Common myeloid progenitor, CD34-positive (primary cell): ENCODE data around the gene HOXB13.

ENCODE experiments used
- CTCF ChIA-PET: fragments of 350-600 bp; sonication (Branson Sonifier 250); formaldehyde crosslinking; loops from one replicate; lab custom pipeline; 2021; ENCODE audit warnings: antibody characterized with exemption; lab: Charles Lee
- POLR2A ChIA-PET: fragments of 350-600 bp; sonication (Branson Sonifier 250); formaldehyde crosslinking; loops from one replicate; lab custom pipeline; 2021; ENCODE audit warnings: antibody characterized with exemption; lab: Charles Lee
- DNase-seq, 3 donors: peaks; one replicate each; pipeline versions ENCODE4 v3.0.0 to v3.0.0-alpha.2; 2013
- H3K27ac ChIP-seq, 2 experiments: 1 replicate in 1 of 2; 2 replicates in 1 of 2; pipeline ENCODE4 v1.7.0; 2013; ENCODE audit warnings: inconsistent platforms in 2 of 2, low read length in 2 of 2, mild to moderate bottlenecking in 2 of 2, low read depth in 1 of 2, moderate library complexity in 1 of 2; ENCODE audit not compliant: severe bottlenecking in 2 of 2, insufficient read depth in 1 of 2, poor library complexity in 1 of 2
- H3K27me3 ChIP-seq, 5 experiments: replicated peaks in 2 of 5; 1 replicate in 3 of 5; 2 replicates in 2 of 5; pipeline versions ENCODE4 v1.6.1 to v1.7.0; 2013; ENCODE audit warnings: low read length in 4 of 5, mild to moderate bottlenecking in 2 of 5, moderate library complexity in 2 of 5, inconsistent platforms in 1 of 5; ENCODE audit not compliant: insufficient read depth in 5 of 5, control insufficient read depth in 4 of 5
- H3K36me3 ChIP-seq, 4 experiments: 1 replicate in 2 of 4; 2 replicates in 2 of 4; pipeline versions ENCODE4 v1.6.1 to v1.7.0; 2013; ENCODE audit warnings: low read length in 3 of 4, control low read depth in 1 of 4, mild to moderate bottlenecking in 1 of 4; ENCODE audit not compliant: control insufficient read depth in 4 of 4, insufficient read depth in 4 of 4
- H3K4me1 ChIP-seq, 4 experiments: 1 replicate in 3 of 4; 2 replicates in 1 of 4; pipeline versions ENCODE4 v1.6.1 to v1.7.1; 2013; ENCODE audit warnings: low read length in 3 of 4, mild to moderate bottlenecking in 3 of 4, control low read depth in 1 of 4, inconsistent platforms in 1 of 4, moderate library complexity in 1 of 4; ENCODE audit not compliant: control insufficient read depth in 4 of 4, insufficient read depth in 4 of 4; ENCODE audit errors: control extremely low read depth in 1 of 4
- H3K4me3 ChIP-seq, 7 experiments: 1 replicate in 4 of 7; 2 replicates in 3 of 7; pipeline versions ENCODE4 v1.5.1 to v1.7.0; 2013; ENCODE audit warnings: mild to moderate bottlenecking in 7 of 7, low read length in 6 of 7, moderate library complexity in 6 of 7, inconsistent platforms in 2 of 7, low read depth in 2 of 7, control low read depth in 1 of 7; ENCODE audit not compliant: insufficient read depth in 4 of 7, control insufficient read depth in 1 of 7; ENCODE audit errors: extremely low read depth in 1 of 7
- H3K9me3 ChIP-seq, 5 experiments: 1 replicate in 4 of 5; 2 replicates in 1 of 5; pipeline versions ENCODE4 v1.6.1 to v1.7.1; 2013; ENCODE audit warnings: low read length in 4 of 5, mild to moderate bottlenecking in 2 of 5, inconsistent platforms in 1 of 5, low read depth in 1 of 5, moderate library complexity in 1 of 5; ENCODE audit not compliant: control insufficient read depth in 4 of 5, insufficient read depth in 2 of 5; ENCODE audit errors: control extremely low read depth in 1 of 5
- WGBS: methylation state at CpG from one replicate; pipeline ENCODE4 v1.1.5; 2013; ENCODE audit not compliant: insufficient coverage; 5-methylcytosine and 5-hydroxymethylcytosine counted together

The HOXB13 gene

DNA sequence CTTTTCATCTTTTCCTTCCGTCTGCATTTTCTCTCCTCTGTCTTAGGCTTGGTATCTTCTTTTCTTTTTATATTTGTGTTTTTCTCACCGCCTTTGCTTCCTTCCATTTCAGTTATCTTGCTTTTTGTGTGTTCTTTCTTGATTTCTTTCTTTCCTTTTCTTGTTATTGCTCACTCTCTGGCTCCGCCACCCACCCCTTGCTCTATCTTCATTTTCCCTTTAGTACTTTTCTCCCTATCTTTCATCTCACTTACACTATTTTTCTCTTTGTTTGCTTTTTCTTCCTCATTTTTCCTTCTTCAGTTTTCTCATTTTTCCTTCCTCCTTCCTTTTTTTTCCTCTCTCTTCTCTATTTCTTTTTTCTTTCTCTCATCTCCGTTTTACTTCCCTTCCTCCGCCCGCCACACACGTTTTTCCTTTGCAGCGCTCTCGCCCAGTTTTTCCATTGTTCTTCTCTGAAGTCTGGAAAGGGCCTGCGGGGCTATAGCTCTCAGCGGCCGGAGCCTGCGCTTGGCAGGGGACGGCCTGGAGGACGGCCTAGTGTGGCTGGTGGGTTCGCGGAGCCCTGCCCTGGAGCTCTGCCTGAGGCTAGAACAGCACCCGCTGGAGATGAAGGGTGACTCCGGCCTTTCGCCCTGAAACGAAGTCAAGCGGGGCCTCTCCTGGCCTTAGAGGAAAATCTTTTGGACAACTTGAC lies 5.2 kb upstream of the HOXB13 start:
- no peak overlapping the region for H3K27ac ChIP-seq
- POLR2A ChIA-PET = interaction anchor here (1.2 kb wide), 1 partner anchor 12 kb away, joined by 3 read pairs; no protein-coding TSS in a partner anchor
- no peak for DNase-seq
- no peaks in the 10 kb centered on the region for H3K36me3 ChIP-seq
- H3K4me1 ChIP-seq = peaks cover 0 to 6% (median under 1%) of the 10 kb centered on the region in 4 experiments
- peaks cover 0 to 3% (median 0%) of the 10 kb centered on the region in 5 experiments for H3K9me3 ChIP-seq
- 12% methylated on average over 17 of the region's 22 CpGs for WGBS
- CTCF ChIA-PET = interaction anchor here (1.1 to 8.5 kb wide), 6 partner anchors 10 to 55 kb away, joined by 4 to 92 read pairs (median 5); partner anchors contain the start of genes PRAC1 and PRAC2
- H3K27me3 ChIP-seq = peaks cover 42 to 100% (median 69%) of the 10 kb centered on the region in 5 experiments
- H3K4me3 ChIP-seq = no peak overlapping the region

DNA sequence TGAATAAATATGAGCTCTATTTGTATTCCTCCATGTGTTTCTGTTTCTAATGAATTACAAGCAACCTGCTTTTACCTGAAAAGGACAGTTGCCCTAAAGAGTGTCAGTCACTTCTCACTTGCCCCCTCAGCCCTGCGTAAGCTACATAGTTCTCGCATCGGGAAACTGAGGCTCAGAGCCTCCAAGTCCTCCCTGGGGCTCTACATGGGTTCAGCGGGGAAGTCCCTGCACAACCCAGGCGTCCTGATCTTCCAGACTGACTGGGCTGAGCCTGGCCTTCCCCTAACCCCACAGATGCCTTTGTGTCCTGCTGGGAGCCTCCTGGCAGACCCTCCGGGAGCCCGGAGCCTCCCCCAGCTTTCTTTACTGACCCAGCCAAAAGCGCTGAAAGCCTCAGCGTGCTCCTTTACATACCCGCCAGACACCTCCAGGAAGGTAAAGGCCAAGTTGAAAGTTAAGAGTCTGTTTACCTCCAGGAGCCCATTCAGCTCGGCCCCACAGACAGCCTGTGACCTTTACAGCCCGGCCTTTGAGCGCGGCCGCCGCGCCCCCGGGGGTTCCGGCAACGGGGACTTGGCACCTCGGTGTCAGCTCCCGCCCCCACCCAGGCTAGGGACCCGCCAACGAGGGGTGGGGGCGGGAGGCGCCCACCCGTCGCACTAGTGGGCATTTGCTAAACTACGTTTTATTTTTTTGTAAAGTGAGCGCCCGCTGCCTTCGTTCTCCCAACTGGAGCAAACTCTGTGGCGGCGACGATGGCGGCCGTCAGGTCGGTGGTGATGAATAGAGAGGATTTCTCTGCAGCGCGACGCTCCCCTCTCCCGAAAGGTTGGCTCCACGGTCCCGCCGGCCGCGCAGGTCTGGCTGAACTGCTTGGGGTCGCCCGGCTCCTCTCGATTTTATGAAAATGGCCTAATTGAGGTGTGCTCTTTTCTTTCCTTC lies 4.4 kb upstream of the HOXB13 start:
- Histone ChIP-seq H3K9me3 (peaks cover 0 to 3% (median 0%) of the 10 kb centered on the region in 5 experiments), H3K4me1 (peaks cover 0 to 12% (median 4%) of the 10 kb centered on the region in 4 experiments), H3K27ac (no peak overlapping the region), H3K4me3 (no peak overlapping the region), H3K27me3 (peaks cover 42 to 100% (median 66%) of the 10 kb centered on the region in 5 experiments), H3K36me3 (no peaks in the 10 kb centered on the region)
- CTCF ChIA-PET = interaction anchor here (1.0 to 8.5 kb wide), 6 partner anchors 10 to 58 kb away, joined by 4 to 92 read pairs (median 5); partner anchors contain the start of genes PRAC1 and PRAC2
- POLR2A ChIA-PET = no interaction called here
- 7% methylated on average over 34 of the region's 50 CpGs for WGBS
- no peak for DNase-seq

DNA sequence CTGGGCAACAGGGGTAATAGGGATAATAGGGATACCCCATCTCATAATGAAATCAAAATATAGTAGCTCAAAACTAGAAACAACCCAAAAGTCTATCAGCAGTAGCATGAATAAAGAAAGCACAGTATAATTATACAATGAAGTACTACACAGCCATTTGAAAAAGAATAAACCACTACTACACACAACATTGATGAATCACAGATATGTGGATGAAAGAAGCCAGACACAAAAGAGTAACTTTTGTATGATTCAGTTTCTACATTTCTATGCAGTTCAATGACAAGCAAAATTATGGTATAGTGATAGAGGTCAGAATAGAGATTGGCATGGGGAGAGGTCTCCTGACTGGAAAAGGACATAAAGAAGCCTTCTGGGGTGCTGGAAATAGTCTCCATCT lies 2.8 kb upstream of the HOXB13 start:
- CTCF ChIA-PET = interaction anchor here (0.6 to 8.5 kb wide), 6 partner anchors 10 to 1299 kb away, joined by 3 to 92 read pairs (median 4); partner anchors contain the start of genes PRAC1 and PRAC2
- POLR2A ChIA-PET = no interaction called here
- no peaks in the 10 kb centered on the region for H3K36me3 ChIP-seq
- DNase-seq = no peak
- no peaks in the 10 kb centered on the region for H3K9me3 ChIP-seq
- no peak overlapping the region for H3K27ac ChIP-seq
- peaks cover 0 to 12% (median 4%) of the 10 kb centered on the region in 4 experiments for H3K4me1 ChIP-seq
- peaks cover 47 to 100% (median 70%) of the 10 kb centered on the region in 5 experiments for H3K27me3 ChIP-seq
- no peak overlapping the region for H3K4me3 ChIP-seq

DNA sequence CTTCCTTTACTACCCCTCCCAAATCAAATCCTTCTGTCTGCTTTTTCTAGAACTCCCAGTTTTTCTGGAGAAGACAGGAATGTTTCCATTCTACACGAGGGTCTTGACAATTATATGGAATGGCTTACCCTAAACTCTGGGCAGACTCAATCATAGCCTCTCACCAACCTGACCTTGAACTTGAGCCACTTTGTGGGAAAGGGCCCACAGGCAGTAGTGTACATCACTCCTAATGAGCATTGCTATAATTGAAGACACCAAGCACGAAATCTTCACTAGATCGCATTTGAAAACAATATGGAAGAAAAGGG lies 1.6 kb upstream of the HOXB13 start:
- Histone ChIP-seq H3K4me1 (peaks cover 0 to 14% (median 4%) of the 10 kb centered on the region in 4 experiments), H3K9me3 (no peaks in the 10 kb centered on the region), H3K27ac (no peak overlapping the region), H3K27me3 (peaks cover 39 to 100% (median 73%) of the 10 kb centered on the region in 5 experiments), H3K36me3 (no peaks in the 10 kb centered on the region), H3K4me3 (no peak overlapping the region)
- WGBS = 20% methylated on average over 1 of the region's 3 CpGs
- DNase-seq = no peak
- ChIA-PET POLR2A (no interaction called here), CTCF (interaction anchor here (0.7 to 7.7 kb wide), 5 partner anchors 8 to 149 kb away, joined by 4 to 130 read pairs (median 7); no protein-coding TSS in a partner anchor)

DNA sequence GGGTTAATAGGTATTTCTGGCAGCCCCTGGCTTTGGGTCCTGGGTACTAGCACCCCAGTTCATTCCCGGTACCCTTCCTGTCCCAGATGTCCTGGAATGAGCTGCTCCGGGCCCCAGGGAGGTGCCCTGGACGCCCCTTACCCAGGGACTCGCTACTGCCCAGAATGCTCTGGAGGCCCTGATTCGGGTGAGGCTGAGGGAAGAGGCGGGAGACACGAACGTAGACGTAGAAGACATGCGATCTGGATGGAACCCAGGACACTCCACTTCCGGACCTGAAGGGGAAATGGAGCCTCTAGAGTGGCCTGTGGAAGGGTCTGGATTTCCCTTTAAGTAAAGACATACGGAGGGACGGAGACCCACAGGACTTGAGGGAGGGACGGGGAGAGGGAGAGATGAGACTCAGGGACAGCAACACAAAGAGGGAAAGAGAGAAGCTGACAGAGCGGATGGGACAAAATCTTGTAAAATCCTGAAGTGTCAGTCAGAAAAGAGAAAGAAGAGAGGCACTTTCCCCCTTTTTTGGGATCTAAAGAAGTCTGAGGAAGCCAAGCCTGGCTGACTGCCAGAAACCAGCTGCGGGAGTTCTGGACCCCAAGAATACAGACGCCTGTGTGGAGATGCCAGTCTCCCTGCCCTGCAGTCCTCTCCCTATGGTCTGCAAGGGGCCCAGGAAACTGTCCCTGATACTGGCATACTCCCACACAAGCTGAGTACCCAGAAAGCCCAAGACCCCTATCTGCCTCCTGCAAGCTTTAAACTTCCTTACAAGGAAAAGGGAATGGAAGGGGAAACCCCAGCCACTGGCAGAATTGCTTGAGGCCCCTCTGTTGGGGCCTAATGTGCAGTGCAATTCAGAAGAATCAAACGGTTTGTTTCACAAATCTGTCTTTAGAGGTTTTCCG lies 1.0 kb upstream of the HOXB13 start:
- CTCF ChIA-PET = interaction anchor here (1.3 to 7.7 kb wide), 4 partner anchors 8 to 149 kb away, joined by 3 to 130 read pairs (median 30); no protein-coding TSS in a partner anchor

More for the DNA sequence above, 1.0 kb upstream of the HOXB13 start:
- Histone ChIP-seq H3K36me3 (no peaks in the 10 kb centered on the region), H3K4me1 (peaks cover 0 to 19% (median 6%) of the 10 kb centered on the region in 4 experiments), H3K4me3 (no peak overlapping the region), H3K27ac (no peak overlapping the region), H3K9me3 (no peaks in the 10 kb centered on the region), H3K27me3 (peaks cover 37 to 100% (median 73%) of the 10 kb centered on the region in 5 experiments)
- POLR2A ChIA-PET = no interaction called here
- DNase-seq = no peak
- WGBS = 6% methylated on average over 16 of the region's 19 CpGs
